ENCODE results near the gene TBL3.
"Not testable (repeated sequence)": the region's sequence is repeated elsewhere in the genome, so short reads cannot be mapped to it uniquely, and the experiment has no call there.

Gene TBL3

DNA sequence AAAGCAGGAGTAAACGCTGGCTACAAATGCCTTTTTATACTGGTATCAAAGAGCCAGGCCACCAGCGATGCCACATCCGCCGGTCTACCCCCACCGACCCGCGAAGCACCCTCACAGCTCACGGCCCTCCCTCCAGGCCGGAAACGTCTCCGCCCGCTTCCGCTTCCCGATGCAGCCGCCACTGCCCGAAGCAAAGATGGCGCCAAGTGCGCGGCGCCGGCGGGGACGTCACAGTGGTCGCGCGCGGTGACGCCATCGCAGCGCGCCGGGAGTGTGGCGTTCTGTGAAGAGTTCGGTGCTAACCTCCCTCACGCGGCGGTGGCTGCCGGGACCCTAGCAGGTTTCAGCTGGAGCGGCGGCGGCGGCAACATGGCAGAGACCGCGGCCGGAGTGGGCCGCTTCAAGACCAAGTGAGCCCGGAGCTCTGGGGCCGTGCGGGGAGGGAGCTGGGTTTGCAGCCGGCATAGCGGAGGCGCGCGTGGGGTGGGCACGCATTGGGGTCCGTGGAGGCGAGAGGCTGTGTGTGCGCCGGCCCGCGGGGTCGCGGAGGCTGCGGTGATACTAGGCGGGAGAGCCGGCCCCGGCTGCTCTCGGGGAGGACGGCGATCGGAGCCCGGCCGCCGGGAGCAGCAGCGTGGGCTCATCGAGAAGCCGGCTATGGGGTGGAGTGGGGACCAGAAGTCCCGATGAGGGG is at the start of gene TBL3:
TBL3 (plus strand) TSS at position 258 of the 694 bp plus-strand sequence; CDS start at position 370, 112 bp downstream.
- DNase-seq, result peak; percentile 96 to 97

DNA sequence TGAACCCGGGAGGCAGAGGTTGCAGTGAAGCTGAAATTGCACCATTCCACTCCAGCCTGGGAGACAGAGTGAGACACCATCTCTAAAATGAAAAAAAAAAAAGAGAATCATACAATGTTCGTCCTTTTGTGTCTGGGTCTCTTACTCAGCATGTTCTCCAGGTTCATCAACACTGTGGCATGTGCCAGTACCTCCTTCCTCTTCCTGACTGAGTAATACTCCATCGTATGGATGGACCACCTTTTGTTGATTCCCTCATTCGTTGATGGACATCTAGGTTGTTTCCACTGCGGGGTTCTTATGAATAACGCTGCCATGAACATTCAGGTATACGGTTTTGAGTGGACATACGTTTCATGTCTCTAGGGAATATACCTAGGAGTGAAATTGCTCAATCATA is 49.5 kb upstream of the TBL3 start:
- no peak for DNase-seq

GRCh38 chr16:1923299-1924034 is 48.4 kb upstream of the TBL3 start:
- no peak for DNase-seq

DNA sequence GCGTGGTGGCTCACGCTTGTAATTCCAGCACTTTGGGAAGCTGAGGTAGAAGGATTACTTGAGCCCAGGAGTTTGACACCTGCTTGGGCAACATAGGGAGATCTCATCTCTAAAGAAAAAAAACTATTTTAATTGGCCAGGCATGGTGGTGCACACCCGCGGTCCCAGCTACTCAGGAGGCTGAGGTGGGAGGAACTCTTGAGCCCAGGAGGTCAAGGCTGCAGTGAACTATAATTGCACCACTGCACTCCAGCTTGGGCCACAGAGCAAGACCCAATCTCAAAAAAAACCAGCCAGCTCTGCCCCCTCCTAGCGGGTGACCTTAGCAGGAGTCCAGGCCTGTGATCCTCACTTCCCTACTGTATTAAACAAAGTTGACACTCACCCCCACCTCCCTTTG is 47.8 kb upstream of the TBL3 start:
- DNase-seq, result no peak

- DNase-seq, result no peak
Observed at GRCh38 chr16:1926271-1926670, 45.6 kb upstream of the TBL3 start.

- no peak for DNase-seq
Observed at GRCh38 chr16:1929105-1929504, 42.7 kb upstream of the TBL3 start.

GRCh38 chr16:1929578-1930337 is 42.1 kb upstream of the TBL3 start:
- DNase-seq, result peak; percentile 90 to 91

- no peak for DNase-seq
Observed at GRCh38 chr16:1930338-1930720, 41.5 kb upstream of the TBL3 start.

DNA sequence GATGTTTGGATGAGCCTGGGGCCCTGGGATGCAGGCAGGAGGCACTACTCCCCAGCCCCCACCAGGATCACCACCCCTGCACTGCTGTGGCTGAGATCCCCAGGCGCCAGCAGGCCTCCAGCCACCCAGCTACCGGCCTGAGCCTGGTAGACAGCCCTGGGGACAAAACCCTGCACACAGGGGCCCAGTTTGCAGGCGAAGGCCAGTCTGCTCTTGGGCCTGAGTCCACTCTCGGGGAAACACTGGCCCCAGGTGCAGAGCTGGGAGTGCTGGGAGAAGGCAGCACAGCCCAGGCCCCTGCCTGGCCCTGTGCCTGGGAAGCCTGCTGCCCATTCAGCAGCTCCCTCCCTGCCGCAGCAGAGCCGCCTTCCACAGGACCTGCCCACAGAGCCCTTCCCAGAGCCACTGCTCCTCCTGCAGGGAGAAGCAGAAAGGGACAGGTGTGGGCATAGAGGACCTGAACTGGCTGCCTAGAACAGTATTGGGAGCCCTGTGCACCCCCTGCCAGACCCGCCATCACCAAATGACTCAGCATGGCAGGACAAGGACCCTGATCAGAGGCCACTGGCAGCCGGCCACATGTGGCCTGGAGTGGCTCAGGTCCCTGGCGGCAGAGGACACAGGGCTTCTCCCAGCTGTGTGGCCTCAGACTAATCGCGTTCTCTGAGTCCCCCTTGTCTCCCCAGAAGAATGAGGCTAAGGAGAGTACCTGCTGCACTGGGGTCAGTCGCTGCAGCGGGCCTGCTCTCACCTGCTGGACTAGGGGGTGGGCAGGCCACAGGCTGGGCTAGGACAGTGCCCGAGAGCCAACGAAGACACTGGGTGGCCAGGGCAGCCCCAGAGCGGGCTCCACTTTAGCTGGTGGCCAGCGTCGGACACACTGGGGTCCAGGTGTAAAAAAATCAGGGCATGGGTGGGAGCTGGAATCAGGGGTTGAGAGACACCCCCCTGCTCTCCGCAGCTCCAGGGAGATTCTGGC is 39.5 kb upstream of the TBL3 start:
- no peak for DNase-seq

GRCh38 chr16:1933097-1933661 is 38.7 kb upstream of the TBL3 start:
- no peak for DNase-seq

DNA sequence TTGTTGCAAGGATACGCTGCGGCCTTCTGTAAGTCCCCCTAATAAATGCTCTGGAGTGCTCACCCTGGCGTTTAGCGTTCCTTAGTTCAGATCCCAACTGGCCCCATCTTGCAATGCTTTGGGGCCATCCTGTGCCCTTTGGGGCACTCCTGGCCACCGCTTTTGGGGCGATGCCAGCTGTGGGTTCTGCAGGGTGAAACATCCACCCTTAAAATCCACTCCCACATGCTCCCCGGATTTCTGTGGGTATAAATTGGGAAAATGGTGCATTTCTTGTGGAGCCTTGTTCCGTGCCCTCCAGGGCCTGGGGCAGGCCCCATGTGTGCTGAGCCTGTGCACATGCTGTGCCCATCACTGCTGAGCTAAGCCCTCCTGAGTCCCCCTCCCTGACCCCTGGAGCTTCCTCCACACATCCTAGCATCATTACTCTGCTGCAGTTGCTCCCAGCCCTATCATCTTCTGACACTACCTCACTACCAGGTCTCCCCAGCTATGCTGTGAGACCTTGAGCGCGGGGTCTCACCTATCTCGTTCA is 34.8 kb upstream of the TBL3 start:
- DNase-seq, result no peak

DNA sequence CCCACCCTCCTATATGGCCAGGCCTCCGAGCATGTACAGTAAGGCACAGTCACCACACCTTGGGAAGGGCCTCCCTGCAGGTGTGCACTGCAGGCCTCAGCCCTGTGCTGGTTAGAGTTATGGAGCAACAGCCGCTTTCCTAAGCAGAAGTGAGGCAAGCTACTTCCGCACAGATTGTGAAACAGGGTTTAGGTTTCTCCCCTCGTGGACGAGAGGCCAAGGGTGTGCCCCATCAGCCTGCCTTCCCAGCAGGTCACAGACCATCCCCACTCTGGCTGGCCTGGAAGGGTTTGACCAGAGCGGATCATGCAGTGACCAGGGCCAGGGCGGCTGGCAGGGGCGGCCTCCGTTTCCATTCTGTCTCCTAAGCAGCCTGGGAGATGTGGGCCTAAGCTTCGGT is 33.5 kb upstream of the TBL3 start:
- peak in 1 of 2 donors; percentile 51 for DNase-seq

GRCh38 chr16:1938910-1939309 is 32.9 kb upstream of the TBL3 start:
- DNase-seq, result no peak

DNA sequence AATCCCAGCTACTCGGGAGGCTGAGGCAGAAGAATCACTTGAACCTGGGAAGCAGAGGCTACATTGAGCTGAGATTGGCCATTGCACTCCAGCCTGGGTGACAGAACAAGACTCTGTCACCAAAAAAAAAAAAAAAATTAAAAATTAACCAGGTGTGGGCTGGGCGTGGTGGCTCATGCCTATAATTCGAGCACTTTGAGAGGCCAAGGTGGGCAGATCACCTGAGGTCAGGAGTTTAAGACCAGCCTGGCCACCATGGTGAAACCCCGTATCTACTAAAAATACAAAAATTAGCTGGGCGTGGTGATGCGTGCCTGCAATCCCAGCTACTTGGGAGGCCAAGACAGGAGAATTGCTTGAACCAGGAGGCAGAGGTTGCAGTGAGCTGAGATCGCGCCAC is 32.0 kb upstream of the TBL3 start:
- DNase-seq, result not testable (repeated sequence)

DNA sequence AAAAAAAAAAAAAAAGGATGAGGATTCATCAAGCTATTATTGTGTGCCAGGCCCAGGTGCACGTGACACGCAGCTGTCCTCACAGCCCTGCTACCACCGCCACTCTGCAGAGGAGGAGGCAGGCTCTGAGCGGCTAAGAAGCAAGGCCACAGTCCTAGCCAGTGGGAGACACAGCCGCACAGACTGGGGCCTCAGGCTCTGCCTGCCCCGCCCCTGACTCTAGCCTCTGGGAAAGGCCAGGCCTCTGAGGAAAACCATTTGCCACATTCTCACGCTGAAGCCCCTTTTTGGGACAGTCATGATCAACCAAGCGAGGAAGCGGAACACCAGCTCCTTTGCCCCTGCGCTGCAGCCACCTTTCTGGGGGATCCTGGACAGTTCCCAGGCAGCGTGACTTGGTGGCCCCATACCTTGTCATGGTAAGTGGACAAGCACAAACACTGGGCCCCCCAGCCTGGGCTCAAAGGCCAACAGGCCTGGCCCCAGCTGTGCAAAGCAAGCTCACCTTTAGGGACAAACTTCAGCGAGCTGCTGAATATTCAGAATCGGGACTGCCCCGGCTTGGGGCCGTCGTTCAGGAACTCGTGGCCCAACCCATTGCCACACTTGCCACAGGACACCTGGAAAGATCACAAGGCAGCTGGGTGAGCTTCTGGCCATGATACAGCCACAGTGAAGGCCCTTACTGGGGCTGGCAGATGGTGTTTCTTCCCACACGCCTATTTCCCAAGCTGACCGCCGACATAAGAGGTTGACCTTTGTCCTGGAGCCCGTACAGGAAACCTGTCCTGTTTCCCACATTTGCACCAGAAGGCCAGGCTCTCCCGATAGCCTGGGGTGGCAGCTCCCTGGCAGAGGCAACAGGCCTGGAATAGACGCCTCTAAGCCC is 31.3 kb upstream of the TBL3 start:
- DNase-seq, result no peak

DNA sequence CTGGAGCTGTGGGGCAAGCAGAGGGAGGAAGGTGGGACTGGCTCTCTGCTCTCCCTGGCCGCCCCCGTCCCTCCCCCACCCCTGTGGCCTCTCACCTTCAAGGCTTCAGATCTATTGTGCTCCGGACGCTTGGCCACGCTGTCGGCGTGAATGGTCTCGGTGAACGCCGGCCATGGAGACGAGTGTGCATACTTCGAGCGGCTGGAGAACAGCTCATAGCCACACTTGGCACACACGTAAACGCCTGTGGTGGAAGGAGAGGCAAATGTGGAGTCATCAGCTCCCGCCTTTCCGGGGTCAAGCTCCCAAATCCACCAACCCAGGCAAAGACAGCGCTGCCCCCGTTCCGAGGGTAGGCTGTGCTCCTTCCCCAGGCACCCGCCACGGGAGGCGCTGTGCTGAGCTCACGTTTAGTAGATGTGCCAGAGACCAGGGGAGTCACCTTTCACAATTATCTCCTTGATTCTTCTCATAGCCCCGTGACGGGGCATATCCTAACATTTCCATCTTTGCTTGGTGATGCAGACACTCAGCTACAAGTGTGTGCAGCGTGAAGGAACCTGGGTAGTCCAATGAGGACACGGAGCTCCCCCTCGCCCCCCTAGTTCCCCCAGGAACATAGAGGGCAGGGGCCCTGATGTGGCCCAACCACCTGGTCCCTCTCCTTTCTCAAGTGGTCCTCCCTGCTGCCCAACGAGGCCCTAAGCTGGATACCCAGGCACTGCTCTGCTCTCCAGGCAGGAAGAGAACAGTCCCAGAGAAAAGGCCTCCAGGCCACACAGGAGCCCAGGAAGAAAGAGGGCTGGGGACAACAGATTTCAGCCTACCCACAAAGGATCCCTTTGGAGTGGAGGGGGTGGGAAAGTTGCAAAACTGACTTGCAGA is 30.4 kb upstream of the TBL3 start:
- no peak for DNase-seq

- DNase-seq, result peak in 1 of 2 donors; percentile 47
Observed at GRCh38 chr16:1942047-1942809, 29.6 kb upstream of the TBL3 start.

GRCh38 chr16:1942810-1943726 is 28.8 kb upstream of the TBL3 start, which contains the start of gene MSRB1:
Gene MSRB1 (minus strand): TSS chr16:1943199. CDS start chr16:1943156, 43 bp downstream.
- peak; percentile 99 for DNase-seq

Data from CD4-positive, alpha-beta T cell treated with Interleukin-1 beta for 1 hour (primary cell).